Kidney tubule cell (primary cell): ENCODE measurements around the gene MMP10.

Experiments used
- DNase-seq: peaks from one replicate; pipeline ENCODE4 v3.0.0-alpha.2; 2018; ENCODE audit warnings: low spot score

The MMP10 gene

DNA sequence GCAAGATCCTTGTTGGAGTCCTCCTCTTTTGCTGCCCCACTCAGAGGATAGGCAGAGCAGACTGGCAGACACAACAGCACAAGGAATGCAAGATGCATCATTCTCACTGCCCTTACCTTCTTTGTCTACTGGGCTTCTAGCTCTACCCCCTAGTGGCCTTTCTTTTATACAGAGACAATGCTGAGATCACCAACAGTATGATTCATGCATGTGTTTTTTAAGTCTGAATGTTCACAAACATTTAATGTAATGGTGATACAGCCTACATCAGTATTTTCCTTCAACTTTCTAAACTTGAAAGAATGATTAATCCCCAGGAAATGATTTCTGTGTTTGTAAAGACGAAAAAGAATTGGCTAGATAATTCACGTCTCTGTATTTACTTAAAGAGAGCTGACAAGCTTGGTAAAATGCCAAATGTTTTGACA is at the start of gene MMP10:
Gene MMP10 (minus strand): TSS at position 138 of the 428 bp plus-strand sequence. CDS start 37 bp downstream, at position 101.
- DNase-seq, result peak; percentile 84

DNA sequence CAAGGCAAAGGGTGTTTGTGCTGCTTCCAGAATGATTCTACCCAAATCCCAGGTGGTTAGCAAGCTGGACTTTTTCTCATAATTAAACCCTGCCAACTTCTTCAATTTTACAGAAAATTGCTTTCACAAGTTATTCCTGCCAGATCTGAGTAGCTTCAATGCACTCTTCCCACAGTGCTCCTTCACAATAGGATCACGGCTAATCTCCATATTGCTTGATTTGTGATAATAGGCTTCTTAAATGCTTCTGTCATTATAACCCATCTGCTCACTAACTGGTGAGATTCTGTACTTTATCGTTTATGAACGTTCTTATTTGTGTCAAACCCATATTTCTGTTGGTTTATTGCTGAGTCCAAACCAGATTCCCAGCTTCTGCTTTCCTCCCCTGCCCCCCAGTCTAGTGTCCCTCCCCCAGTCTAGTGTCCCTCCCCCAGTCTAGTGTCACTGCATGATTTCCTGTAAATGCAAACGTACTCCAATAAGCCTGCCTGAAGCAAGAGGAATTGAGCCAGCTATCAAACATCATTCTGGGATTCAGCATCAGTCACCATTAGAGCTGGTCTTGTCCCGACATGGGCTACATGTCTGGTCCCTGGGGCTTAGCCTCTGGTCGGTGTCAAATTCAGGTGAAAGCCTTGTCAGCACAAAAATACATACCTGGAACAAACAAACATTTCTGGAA is 49.0 kb upstream of the MMP10 start:
- no peak for DNase-seq

DNA sequence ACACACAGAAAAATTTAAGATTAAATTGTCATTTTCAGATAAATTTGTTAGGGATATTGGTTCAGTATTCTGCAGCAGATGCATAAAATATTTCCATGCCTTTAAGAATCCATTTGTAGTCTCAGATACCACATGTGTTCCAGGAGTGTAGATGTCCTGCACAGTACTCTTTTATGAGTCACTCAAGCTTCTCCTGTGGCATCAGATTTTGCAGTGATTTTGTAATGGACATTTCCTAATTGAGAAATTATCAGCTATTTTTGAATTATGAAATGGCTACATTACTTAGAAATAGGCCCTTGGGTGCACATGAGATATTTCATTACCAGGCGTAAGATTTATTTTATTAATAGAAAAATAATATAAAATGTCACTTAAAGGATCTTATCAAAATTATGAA is 44.1 kb upstream of the MMP10 start:
- no peak for DNase-seq

DNA sequence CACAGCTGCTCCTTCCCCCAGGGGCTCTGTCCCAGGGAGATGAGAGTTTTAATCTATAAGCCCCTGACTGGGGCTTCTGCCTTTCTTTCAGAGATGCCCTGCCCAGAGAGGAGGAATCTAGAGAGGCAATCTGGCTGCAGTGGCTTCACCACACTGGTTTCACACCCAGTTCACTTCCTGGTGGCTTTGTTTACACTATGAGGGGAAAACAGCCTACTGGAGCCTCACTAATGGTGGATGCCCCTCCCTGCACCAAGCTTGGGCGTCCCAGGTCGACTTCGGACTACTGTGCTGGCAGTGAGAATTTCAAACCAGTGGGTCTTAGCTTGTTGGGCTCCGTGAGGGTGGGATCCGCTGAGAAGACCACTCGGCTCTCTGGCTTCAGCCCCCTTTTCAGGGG is 39.1 kb upstream of the MMP10 start:
- no peak for DNase-seq

DNA sequence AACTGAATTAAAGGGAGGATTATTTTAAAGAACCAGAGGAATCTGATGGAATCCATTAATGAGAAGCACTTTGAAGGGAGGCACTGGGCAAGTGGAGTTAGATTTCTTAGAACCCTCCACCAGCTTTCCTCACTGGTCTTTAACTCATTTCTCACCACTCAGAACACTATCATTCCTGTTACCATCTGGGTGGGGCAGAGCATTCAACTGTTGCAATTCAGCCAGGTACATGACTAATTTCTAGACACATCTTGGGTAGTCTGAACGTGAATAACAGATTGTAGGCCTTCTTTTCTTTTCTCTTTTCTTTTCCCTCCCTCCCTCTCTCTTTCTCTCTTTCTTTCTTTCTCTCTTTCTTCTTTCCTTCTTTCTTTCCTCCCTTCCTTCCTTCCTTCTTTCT is 33.1 kb upstream of the MMP10 start:
- DNase-seq, result no peak

DNA sequence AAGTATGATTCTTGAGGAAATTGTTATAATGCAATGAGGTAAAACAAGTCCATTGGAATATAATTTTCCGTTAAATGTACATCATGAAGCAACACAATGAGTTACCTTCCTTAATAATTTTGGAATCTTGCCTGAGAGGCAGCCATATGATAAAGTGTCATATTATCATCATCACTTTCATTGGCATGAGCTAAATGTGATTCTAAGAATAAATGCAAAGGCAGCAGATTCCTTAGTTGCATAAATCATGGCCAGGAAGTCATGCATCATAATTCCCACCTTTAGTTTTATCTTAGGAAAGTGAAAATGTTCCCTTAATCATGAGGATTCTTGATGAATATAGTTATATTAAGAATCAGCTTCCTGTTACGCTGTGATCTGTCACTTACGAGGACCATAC is 31.8 kb upstream of the MMP10 start:
- DNase-seq, result no peak

DNA sequence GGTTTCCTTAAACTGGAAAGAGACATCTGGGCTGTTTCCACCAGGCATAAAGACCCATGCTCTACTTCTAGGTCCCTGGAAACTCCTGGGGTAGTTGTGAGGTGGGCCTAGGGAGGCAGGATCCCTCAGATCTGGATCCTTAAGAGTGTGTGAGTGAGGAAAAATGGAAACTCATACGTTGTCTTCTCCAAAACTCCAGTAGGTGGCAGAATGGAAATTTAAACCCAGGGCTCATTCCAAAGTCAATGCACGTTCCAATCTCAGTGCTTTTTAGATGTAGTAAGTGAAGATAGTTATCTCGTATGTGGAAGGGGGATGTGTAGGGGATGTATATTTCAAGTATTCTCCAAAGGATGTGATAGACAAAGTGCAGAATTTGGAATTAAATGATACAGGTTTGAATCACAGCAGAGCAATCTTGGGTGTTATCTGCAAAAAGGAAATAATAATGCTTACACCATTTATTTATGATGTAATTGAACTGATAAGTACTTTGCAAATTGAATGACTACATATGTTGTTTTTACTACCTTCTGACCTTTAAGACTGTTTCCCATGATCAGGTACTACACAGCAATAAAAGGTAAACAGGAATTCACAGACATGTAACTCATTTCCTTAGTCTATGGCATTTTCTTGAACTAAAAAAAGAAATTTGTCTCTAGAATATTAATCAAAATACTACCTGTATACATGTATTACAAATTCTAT is 30.7 kb upstream of the MMP10 start:
- DNase-seq, result peak; percentile 28

DNA sequence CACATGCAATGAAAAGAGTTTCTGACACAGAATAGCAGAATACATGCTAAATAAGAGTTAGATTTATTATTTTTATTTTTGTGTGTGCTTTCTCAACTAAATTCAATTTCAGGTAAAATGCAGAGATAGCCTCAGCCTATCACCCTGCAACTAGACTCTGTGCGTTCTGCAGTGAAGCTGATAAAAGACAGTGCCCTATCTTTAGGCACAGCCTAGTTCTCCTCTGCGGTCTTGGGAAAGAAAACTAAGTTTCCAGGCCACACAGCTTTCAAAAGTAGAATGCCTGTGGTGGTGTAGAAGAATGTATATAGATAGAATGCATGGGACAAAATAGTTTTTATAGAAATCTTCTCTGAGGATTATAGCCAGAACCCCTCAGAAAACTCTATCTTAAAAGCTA is 29.5 kb upstream of the MMP10 start:
- no peak for DNase-seq

DNA sequence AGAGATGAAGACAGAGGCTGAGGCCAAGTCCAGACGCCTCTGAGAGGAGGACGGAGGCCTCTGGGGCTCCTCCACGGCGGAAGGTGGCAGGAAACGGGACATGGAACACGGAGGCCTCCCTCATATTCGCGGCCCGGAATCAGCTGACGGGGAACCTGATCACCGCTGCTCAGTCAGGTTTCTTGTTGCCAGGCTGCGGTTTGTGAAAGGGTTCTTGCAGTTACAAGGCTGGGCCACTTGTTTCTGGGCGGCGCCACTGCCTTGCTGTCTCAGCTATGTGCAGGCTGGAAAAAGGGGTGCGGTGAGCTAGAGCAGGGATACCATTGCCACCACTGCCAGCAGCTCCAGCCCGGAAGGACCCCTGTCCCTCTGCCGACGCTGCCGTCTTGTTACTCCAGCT is 27.5 kb upstream of the MMP10 start:
- DNase-seq, result peak; percentile 65

DNA sequence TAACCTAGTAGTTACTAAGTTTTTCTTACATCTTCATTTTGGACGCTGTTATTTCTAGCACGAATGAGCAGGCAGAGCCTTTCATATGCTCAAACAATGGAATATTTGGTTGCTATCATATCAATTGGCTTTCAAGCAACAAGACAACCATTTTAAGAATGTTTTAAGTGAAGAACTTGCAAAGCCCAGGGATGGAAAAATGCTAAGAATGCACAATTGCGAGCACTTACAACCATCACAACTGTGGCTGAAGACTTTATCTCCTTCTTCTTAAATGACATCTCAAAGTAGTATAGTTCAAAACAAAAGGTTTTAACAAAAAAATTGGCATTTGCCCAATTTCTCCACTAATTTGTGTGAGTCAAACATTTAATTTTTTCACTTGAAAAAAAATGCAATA is 25.9 kb upstream of the MMP10 start:
- DNase-seq, result no peak

DNA sequence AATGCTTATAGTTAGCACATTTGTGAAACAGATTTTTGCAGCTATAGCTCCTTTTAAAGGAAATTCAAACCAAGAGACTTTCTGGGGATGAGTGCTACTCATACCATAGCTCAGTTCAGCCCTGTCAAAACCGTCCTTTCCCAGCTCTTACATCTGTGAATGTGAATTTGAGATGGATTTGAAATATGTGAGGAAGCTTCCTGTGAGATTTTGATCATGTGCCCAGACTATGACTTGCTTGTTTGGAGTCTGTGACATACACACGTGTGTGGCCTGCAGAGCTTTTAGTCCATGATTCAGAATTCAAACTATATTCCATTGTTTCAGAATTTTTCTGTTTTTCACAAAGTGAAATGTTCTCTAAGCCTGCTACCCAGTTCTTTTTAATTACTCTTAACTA is 21.9 kb upstream of the MMP10 start:
- no peak for DNase-seq

DNA sequence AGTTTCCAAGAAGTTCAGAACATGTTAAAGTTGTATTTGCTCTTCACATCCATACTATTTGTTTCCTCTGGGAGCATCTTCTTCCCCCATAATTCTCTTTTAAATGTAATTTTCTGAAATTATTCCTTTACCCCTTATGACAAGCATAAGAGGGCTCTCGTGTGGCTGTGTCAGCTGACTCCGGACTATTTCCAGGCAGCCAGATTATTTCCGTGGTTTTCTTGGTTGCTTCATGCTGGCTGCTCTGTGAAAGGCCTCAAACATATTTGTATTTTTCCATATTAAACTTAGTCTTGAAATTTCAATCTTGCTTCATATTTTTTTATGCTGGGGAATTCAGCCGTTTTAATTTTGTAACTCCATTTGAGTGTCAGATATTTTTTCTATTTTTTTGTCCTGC is 20.3 kb upstream of the MMP10 start:
- no peak for DNase-seq

DNA sequence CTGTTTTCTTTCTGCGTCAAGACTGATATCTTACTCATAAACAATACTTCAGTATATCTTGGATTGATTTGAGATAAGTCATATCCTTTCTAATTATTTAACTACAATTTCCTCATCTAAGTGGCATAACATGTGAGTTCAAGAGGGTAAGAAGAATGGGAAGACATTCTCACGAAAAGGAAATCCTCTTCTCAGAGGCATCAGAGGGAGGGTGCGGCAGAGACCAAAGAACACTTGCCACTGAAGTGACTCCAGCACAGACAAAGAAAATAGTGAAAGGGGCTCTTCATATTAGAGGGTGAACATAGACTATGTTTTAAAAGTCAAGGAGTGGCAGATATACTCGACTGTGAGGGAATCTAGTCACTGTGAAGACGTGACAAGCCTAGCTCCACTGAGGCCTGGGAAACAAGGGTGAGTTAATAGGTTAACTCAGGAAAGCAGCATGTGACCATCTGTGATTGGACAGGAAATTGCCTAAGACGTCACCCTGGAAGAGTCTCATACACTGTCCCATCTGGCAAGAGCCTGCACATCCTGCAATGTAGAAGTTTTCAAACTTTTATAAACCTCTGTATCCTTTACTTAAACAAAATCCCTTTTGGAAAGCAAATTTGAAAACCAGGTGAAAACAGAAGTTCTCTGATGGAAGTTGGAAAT is 19.4 kb upstream of the MMP10 start:
- no peak for DNase-seq

DNA sequence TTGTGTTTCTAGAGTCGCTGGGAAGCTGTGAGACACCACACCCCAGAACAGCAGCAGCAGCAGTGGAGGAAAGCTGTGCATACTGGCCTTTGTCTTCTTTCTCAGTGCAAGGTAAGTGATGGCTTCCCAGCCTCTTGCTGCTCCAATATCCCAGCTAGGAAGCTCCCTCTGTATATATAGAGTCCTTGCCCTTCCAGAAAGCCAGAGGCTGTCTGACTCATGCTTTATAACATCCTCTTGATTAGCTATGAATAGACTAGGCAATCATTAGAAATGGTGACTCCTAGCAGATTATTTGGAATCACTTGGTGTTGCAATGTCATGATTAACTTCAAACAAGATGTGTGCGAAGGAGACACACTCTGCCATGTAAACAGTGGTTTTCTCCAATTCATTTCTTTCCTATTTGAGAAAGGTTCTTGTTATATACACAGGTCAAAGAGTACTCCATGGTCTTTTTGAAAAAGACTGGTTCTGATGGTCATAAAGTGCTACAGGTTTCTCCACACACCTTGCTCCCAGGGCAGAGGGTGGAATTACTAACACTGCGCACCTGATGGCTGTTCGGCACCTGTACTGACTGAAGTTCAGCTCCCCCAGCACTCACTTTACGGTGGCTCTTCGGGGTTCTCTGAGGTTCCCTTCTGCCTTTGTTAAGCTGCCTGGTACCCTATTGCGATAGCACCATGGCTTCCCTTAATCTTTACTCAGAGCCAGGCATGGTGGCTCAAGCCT is 17.8 kb upstream of the MMP10 start, which contains the start of gene MMP1:
Gene MMP1 (minus strand): TSS at position 149 of the 735 bp plus-strand sequence. CDS start 68 bp downstream, at position 81.
- peak; percentile 84 for DNase-seq

DNA sequence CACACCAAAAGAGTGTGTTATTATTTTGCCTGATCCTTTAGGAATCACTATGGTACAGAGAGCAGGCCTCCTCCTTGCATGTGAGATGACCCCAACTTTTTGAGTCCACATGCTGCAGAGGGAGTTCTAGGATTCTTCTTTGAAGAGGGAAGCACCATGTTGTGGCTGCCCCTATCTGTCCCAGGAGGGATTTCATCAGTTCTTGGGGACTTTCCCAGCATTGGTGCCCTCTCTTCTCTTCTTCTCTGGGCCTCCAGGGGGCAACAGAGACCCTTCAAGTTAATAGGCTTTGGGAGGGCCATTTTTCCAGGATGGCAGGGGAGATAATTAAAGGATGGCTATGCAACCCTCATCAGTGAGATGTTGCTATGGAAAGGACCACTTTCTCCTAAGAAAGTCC is 14.0 kb upstream of the MMP10 start:
- DNase-seq, result peak; percentile 55

DNA sequence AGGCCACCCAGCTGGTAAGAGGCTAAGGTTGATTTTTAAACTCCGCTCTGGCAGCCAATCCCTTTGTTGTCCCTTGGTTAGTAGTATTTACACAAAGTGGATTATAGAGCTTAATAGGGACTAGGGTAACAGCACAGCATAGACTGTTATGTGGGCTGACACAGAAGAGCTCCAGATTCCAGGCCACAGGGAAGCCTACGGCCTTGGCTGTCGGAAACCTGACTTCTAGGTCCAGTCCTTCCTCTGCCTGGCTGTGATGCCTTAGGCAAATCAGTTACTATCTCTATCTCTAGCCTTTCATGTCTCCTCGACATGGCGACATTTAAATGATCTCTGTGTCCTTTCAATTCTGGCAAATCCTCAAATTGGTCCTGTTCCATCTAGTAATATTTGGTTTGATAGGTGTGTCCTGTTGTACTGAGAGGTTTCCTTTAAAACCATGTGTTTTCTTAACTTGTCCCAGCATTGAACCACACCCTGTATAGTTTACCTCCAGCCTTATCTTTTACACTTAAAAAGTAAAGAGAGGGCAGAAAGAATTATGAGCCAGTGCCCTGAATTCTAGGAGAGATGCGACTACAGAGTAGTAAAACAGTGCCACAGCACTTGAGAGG is 13.4 kb upstream of the MMP10 start:
- no peak for DNase-seq

DNA sequence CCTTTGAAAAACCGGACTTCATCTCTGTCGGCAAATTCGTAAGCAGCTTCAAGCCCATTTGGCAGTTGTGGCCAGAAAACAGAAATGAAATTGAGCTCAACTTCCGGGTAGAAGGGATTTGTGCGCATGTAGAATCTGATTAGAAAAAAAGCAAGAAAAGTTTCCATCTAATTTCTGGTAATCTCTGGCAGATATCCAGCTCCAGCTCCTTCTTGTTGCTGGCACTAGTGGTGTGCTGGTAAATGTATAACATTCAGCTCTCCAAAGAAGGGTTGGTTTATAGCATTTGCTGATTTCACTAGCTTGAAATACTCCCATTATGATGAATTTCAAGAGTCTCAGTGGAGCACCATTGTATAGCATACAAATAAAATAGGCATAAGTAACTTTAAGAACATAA is 12.2 kb upstream of the MMP10 start:
- DNase-seq, result peak; percentile 15

DNA sequence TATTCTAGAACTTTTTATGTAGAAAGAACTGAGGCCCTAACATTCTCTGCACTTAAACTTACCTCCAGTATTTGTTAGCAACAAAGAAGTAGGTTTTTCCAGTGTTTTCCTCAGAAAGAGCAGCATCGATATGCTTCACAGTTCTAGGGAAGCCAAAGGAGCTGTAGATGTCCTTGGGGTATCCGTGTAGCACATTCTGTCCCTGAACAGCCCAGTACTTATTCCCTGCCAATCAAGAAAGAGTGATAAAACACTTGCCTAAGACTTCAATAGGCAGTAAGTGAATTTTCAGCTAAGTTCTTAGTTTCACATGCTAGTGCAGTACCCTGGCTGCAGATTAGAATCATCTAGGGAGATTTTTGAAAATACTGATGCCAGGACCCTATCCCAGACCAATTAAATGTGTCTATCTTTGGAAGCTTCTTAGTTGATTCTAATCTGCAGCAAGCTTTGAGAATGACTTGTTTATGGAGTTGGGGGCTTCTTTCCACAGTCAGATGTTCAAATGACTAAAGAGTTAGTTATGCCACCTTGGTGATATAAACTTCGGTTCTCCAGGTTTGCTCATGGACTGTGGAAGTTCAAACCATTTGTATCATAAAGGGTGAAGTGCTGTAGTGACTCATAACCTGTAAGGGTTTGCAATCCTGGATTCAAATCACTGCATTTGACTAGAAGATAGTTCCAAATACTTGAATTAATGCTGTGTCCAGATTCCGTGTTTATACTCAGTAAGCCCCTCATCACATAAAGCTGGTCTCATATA is 11.0 kb upstream of the MMP10 start:
- DNase-seq, result peak; percentile 74

DNA sequence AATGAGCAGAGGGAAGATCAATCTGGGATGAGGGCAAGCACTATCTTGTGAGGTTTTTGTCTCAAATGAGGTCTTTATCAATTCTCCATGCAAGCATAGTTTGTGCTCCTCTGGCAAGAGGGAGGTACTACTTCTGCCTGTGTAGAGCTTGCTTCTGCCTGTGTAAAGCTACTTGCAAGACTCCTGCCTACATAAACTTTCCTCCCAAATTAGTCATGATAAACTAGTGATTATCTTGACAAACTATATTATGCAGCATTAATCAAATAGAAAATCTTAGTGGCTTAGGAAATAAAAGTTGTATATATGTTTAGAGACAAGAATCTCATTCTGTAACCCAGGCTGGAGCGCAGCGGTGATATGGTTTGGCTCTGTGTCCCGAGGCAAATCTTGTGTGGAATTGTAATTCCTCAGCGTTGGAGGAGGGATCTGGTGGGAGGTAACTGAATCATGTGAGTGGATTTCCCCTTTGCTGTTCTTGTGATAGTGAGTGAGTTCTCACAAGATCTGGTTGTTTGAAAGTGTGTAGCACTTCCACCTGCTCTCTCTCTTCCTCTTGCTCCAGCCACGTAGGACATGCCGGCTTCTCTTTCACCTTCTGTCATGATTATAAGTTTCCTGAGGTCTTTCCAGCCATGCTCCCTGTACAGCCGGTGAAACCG is 8.0 kb upstream of the MMP10 start:
- no peak for DNase-seq

DNA sequence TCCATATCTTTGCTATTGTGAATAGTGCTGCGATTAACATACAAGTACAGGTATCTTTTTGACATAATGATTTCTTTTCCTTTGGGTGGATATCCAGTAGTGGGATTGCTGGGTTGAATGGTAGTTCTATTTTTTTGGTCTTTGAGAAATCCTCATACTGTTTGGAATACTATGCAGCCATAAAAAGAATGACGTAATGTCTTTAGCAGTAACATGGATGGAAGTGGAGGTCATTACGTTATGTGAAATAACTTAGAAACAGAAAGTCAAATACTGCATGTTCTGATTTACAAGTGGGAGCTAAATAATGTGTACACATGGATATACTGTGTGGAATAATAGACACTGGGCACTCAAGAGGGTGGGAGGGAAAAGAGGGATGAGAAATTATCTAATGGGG is 4.0 kb upstream of the MMP10 start:
- no peak for DNase-seq

DNA sequence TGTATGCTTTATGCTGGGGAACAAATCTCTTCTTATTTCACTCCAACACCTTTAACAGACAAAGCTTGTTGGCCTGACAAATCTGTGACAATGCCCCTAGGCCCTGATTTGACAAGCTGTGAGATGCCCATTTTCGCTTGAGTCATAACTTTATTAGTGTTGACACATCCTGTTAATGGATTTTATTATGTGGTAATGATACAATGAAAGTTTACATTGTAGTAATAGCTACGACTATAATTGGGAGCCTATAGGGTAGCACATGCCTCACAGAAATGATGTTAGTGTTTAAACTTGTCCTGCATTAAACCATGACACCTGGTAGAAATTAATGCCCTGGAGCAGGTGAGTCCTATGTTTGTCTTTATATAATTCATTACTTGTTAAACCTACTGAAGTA is 3.3 kb upstream of the MMP10 start:
- DNase-seq, result no peak
